ENCODE data around the gene FNDC3A.
"Not testable (repeated sequence)": the region's sequence is repeated elsewhere in the genome, so short reads cannot be mapped to it uniquely, and the experiment has no call there.

Gene FNDC3A

DNA sequence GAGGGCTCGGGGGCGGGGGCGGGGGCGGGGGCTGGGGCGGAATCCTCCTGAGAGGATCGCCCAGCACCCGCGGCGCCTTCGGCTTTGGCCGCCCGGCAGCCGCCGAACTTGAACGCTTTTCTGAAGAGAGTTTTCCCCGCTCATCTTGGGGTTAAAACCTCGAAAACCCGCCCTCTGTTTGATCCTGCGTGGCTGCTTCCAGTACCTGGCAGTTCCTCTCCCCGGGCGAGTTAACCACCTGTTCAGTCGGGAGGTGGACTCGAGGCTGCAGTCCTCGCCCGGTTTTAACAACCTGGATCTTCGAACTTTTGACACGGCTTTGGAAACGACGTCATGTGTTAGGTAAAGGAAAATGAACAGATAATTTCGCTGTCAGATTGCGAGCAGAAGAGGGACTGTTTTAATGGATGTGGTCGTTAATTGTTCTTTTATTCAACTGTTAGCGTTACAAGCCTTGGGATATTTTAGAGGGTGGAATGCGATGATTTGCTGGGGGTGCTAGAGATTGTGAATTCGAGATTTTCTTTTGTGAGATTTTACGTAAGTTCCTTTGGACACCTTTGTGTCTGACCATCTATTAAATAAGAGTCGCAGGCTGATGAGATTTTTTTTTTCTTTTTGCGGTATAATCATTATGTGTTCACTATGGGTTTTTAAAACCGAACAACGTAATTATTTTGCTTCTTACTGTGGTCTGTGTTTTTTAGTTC, 1.0 kb downstream of the FNDC3A start:
- no peak for DNase-seq

DNA sequence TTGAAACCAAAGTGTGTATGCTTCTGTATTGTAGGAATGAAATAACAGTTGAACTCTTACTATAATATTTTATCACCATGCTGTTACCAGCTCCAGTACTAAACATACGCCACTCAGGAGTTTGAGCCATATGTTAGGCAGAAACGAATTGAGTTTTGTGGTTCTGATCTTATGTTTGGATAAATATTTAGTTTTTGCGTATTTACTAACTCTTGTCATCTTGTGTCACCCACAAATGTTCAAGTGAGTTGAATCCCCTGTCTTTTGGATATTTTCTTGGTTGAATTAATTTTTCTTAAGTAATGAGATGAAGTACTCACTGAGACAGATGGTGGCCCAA, 1.5 kb downstream of the FNDC3A start:
- no peak for DNase-seq

DNA sequence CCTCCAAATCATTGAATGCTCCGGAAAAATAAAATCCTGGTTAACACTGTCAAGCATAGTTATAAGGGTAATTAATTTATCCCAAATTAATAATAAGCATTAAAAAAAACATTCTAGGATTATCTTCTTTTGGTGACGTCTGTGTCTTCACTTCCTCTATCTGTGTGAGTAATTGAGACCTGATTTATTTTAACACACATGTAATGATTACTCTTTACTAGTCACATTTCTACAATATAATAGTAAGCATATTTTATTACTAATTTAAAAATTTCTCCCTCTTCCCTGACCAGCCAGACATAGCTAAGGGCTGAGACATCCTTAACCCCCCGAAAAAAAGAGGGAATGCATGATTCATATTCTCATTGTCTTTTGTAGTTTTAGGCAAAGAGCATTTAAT, 2.3 kb downstream of the FNDC3A start:
- DNase-seq = no peak

DNA sequence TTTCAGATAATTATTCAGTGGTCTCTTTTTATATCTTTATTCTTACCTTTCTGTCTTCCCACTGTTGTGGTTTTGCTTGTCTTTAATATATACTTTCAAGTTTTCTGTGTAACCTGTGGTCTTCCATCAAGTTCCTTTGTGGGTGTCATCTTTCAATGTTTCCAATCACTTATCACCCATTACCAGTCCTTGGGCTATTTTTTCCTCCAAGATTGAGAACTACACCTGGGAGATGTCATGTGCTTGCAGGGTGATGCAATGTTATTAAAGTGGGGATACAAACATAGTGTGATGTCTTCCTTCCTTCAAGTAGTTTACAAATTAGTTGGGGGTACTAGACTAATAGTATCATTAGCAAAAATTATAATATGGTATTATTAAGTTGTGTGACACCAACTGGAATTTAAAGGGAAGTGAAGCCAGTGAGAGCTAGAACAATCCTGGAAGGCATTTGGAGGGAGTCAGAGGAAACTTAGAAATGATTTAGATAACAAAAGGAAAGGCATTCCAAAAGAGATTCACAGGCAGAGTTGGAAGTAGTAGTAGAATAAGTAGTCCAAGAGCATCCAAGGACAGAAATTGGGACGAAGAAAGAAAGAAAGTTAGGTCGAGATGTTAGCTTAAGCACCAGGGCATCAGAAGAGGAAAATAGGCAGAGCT, 3.4 kb downstream of the FNDC3A start:
- DNase-seq = no peak

DNA sequence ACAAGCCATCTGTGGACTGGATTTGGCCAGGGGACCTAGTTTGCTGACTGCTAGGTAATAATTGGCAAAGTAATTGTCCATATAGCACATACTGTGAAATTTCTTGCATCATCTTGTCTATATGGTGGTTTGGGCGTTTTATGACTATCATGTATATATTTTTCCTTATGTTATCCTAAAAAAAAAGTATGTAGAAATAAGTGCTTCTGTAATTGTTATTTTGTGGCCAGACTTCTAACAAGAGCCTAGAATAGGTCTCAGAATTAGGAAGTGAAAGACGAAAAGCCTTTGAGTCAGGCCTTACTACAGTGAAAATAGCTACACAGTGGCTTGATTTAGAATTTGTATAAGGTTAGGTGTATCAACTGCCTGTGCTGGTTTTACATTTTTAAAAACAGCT, 4.2 kb downstream of the FNDC3A start:
- no peak for DNase-seq

DNA sequence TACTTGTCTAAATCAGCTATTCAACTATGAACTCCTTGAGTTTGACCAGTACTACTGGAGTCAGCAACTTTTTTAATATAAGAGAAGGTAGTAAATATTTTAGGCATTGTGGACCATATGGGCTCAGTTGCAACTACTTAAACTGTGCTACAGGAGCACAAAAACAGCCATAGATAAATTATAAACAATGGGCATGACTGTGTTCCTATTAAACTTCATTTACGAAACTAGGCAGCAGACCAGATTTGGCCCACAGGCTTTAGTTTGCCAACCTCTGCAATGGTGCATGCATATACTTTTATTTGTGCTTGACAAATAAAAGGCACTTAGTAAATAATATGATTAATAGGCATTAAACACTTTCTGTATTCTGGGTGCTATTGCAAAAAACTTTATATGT, 7.6 kb downstream of the FNDC3A start:
- no peak for DNase-seq

DNA sequence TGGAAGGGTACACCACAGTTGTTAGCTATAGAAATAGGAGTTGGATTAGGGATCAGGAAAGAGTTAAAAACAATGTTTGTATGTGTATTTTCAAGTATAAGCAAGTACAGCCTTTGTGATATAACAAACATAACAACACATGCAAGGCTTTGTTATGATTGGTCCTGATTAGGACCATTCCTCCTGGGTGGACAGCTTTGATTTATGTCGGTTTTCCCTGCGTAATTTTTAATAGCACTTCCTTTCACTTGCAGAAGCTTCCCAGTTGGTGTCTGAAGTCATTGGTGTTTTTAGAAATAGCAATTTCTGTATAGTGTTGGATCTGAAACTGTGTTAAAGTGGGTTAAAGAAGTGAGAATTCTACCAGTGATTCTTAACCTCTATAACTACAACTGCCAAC, 10.0 kb downstream of the FNDC3A start:
- no peak for DNase-seq

DNA sequence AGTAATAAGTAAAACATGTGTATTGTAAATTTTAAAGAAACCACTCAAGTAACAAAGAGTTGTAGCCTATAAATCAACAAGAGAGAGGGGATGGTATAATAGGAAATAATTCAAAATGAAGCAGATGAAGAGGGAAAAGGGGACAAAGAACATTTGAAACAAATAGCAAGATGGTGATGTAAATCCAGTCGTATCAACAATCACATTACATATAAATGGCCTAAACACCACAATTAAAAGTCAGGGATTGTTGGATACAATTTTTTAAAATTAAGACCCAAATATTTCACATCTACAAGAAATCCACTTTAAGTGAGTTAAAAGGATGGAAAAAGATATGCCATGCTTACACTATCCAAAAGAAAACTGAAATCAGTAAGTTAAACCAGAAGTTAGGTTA, 15.2 kb downstream of the FNDC3A start:
- no peak for DNase-seq

DNA sequence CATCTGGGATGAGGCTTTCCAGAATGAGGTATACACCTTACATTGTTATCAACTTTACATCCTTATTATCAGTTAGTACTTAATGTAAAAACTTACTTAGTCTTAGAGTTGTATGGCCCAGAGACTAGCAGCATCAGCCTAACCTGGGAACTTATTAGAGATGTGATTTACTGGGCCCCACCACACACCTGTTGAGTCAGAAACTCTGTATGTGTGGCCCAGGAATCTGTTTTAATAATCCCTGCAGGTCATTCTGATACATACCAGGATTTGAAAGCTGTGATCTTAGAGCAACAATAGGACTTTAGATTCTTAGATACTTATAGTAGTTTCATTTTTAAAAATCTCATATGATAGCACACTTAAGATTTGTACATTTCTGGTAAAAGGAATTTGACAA, 17.4 kb downstream of the FNDC3A start:
- DNase-seq = no peak

DNA sequence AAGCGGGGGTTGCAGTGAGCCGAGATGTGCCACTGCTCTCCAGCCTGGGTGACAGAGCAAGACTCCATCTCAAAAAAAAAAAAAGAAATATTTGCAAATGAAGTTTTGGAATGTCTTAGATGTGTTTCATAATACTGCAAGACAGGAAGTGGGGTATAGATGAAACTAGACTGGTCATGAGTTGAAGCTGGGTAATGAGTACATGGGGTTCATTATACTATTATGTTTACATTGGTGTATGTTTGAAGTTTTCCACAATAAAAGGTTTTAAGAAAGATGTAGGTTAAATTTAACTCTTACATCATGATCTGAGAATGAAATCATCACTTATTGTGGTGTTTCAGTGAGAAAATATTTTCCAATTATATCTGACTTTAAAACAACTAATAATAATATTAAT, 19.0 kb downstream of the FNDC3A start:
- no peak for DNase-seq

DNA sequence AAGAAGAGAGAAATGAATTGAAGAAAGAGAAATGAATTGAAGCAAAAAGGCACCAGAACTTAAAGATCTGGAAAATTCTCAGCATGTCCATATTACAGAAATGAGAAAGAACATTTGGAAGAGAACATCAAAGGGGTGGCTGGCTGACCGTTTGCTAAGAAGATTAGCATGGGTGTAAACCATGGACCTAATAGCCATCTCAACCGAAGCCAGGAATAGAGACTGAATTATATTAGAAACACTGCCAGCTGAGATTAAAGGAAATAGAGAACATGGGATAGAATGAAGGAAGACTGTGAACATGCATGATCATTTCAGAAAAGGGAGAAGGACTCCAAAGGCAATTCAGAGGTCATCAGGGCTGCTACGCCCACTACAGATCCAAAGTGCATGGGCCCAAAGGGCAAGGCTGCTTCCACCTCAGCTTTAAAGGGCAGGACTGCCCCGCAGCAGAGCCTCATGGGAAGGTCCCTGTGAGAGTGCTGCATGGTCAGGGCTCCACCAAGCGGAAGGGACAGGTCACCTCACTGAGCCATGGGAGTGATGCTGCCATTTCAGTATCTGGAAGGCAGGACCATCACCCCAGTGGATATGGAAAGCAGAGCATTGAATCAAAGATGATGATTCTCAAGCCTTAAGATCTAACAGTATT, 23.1 kb downstream of the FNDC3A start:
- DNase-seq = no peak

DNA sequence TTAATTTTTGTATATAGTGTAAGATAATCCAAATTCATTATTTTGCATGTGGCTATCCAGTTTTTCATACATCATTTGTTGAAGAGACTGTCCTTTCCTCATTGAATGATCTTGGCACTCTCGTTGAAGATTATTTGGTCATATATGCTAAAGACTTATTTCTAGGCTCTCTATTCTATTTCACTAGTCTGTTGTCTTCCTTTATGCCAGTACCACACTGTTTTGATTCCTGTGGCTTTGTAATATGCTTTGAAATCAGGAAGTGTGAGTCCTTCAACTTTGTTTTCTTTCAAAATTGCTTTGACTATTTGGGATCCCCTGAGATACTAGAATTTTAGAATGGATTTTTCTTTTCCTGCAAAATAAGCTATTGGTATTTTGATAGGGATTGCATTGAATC, 24.5 kb downstream of the FNDC3A start:
- no peak for DNase-seq

DNA sequence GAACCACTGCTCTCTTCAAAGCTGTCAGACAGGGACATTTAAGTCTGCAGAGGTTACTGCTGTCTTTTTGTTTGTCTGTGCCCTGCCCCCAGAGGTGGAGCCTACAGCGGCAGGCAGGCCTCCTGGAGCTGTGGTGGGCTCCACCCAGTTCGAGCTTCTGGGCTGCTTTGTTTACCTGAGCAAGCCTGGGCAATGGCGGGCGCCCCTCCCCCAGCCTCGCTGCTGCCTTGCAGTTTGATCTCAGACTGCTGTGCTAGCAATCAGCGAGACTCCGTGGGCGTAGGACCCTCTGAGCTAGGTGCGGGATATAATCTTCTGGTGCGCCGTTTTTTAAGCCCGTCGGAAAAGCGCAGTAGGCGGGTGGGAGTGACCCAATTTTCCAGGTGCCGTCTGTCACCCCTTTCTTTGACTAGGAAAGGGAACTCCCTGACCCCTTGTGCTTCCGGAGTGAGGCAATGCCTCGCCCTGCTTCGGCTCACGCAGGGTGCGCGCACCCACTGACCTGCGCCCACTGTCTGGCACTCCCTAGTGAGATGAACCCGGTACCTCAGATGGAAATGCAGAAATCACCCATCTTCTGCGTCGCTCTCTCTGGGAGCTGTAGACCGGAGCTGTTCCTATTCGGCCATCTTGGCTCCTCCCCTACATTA, 43.4 kb downstream of the FNDC3A start:
- DNase-seq = not testable (repeated sequence)

DNA sequence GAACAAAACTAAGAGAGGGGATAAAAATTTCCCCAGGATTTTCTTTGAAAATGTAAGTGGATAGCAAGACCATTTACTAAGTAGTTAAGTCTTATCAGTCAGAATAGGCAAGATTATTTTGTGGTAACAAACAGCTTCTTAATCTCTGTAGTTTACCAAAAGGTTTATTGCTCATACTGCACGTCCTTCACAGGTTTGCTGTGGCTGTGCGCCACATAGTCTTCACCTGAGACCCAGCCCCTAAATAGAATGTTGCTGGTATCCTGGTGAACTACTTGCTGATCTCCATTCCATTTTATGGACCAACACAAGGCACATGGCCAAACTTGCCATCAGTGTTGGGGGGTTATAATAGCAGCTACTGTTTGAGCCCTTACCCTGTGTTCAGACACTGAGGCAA, 44.6 kb downstream of the FNDC3A start:
- DNase-seq = no peak

DNA sequence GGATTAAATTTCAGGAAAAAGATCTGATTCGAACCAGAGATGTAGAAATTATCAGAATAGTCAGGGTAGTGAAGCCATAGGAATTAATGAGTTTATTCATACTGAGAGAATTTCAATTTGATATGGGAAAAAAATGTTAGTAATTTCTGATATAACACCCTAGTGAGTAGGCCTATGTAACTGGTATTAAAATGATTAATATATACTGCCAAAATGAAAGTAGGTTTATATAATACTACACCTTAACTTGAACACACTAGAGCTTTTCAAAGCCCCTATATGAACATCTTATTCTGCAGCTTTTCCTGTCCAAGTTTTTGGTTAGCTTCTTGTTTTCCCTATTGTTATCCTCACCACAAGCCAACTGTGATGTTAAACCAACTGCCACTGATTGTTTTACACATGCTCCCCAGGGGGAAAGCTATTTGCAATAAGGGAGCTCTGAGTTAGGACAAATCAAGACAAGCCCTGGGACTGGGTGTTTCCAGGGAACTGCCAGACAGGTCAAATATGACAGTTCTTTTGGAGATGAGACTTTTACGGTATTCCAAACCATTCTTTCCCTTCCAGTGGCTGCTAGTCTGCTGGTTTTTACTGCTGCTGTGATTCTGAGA, 45.3 kb downstream of the FNDC3A start:
- no peak for DNase-seq

DNA sequence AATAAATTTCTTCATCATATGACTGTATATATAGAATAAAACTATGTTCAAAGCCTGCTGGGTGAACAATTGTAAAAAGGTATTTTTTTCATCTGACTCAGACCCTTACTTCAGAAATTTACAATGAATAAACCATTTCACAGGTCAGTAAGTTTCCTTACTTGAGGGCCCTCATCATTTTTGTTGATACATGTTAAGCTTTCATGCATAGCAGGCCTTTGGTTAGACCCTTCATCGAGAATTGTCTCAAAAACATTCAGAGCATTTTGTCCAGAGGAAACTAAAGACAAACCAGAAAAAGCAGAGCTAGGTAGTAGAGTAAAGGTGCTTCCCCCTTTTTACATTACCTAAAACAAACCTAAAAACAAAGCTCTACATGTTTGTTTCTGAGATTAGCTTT, 46.2 kb downstream of the FNDC3A start:
- DNase-seq = no peak

DNA sequence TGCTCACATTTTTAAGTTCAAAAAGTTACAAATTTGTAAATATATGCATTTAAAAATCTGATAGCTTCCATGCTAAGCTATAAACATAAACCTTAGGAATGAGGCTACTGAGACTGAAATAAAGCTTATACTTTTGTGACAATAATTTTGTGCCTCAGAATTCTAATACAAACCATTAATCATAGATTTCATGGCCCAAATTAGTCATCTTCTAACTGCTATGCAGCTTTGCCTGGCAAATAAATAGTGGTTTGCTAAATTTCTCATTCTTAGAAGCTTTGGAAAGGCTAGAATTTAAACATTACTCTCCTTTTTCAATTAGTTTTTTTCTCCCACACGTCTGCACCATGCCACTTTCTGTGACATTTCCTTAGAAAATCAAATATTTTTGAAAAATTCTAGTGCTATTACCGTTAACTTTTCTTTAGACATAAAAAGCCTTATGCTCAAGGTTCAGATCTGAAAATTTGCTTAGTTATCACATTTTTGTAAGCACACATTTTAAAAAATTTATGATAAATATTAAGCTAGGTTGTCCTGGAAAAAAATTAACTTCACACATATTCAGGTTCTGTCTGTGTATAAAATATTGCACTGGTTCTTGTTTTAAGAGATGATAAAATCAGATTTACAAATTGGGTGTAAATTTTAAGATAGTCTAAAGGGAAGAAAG, 46.9 kb downstream of the FNDC3A start:
- DNase-seq = no peak

DNA sequence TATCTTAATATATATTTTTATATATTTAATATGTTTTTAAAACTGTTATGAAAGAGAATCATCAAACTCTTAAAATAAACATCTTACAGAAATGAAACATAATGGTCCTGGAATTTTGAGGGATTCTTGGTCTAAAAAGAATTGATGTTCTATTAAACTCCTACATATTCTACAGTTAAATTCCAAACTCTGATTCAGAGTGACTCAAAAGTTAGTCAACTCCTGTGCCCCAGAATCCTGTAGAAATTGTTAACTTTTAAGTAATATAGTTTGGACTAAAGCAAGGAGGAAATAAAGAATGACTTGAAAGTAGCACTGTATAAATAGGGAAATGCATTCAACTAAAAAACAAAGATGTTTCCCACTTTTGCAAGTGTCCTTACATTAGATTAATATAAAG, 47.7 kb downstream of the FNDC3A start:
- DNase-seq = no peak

DNA sequence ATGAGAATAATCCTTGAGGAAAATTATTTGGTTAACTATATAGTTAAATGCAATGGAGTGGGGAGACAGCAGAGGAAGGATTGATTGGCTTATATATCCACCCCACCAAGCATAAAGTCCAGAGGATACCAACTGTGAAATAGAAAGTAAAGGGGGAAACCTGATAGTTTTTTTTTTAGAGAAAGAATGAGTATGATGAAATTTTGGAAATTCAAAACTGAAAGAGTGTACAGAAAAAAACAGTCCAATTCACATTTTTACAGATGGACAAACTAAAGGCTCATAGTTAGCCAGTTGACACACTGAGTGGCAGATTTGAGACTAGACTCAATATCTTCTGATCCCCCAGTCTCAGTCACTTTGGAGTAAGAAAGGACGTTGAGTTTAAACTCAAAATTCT, 51.1 kb downstream of the FNDC3A start:
- no peak for DNase-seq

DNA sequence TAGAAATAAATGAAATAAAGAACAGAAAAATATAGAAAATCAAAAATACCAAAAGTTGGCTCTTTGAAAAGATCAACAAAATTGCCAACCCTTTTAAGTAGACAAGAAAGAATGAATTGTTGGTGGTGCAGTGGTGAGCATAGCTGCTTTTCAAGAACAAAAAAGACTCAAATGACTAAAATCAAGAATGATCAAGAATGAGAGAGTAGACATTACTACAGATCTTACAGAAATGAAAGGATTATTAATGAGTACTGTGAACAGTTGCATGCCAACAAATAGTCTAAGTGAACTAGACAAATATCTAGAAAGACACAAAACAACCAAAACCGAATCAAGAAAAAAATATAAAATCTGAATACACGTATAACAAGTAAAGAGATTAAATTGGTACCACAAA, 53.9 kb downstream of the FNDC3A start:
- DNase-seq = no peak

DNA sequence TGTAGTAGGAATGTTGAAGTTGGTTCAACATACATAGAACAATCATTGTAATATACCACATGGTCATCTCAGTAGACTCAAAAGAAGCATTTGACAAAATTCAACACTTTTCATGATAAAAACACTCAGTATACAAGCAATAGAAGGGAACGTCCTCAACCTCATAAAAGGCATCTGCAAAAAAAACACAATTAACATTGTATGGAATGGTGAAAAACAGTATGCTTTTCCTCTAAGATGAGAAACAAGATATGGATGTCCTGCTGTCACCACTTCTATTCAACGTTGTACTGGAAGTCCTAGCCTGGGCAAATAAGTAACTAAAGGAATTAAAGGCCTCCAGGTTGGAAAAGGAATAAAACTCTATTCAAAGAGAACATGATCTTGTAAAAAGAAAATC, 54.5 kb downstream of the FNDC3A start:
- no peak for DNase-seq

DNA sequence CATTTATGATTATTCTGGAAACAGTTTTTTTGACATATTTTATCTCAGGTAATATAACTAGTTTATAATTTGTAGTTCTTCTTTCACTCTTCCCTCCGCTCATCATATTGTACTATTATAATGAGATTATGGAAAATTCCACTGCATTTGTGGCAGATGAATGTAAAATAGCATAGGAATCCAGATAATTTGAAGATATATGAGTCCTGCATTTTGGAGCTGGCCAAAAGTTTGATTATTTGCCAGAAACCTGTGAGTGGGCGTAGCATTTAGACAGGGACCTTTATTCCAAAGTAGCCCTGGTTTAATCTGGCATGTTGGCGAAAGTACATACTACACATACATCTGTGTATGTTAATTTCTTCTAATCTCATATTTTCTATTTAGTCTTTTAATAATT, 65.2 kb downstream of the FNDC3A start:
- no peak for DNase-seq

DNA sequence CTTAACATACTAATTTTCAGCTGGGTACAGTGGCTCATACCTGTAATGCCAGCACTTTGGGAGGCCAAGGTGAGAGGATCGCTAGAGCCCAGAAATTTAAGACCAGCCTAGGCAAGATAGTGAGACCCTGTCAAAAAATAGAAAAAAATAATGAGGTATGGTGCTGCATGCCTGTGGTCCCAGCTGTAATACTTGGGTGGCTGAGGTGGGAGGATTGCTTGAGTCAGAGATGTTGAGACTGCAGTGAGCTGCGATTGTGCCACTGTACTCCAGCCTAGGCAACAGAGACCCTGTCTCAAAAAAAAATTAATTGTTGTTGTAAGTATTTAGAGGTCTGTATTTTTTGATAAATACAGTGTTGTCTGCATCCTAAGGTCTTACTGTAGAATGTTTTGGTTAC, 66.8 kb downstream of the FNDC3A start:
- DNase-seq = no peak
